HCT116 (cell line): ENCODE results near the gene SERGEF. TPM values are rescaled to one million over a fixed set of nuclear protein-coding genes. Genes with fewer than 3 reads are reported as not detected.

Experiments used
- ATAC-seq: fragments of 200-7000 bp; cut with Tn5 transposase; 2 replicates; pipeline ENCODE4 v1.9.1; 2020; ENCODE audit warnings: mild to moderate bottlenecking, moderate library complexity
- BruUV-seq: library from RNA; stranded (reverse); fragments of 400-500 nt; replicated peaks from 2 replicates; lab custom pipeline; 2021; lab: Mats Ljungman, UMichigan
- CTCF ChIA-PET: fragments of 300-600 bp; sonication (Branson Sonifier 250); formaldehyde crosslinking; loops from one replicate; lab custom pipeline; 2021; ENCODE audit warnings: antibody characterized with exemption; lab: Charles Lee
- POLR2A ChIA-PET: fragments of 300-600, 350-600 bp; sonication (Branson Sonifier 250); formaldehyde crosslinking; loops from one replicate; lab custom pipeline; 2021; ENCODE audit warnings: antibody characterized with exemption; lab: Charles Lee
- RAD21 ChIA-PET, 2 experiments: fragments of 300-600 bp; sonication (Branson Sonifier 250); formaldehyde crosslinking; loops; one replicate each; lab custom pipeline; 2023; ENCODE audit warnings: low total read pairs in 2 of 2; ENCODE audit not compliant: uncharacterized antibody in 2 of 2, unreplicated experiment in 2 of 2, low non-redundant PET in 1 of 2; lab: Charles Lee
- DNase-seq: peaks from one replicate; pipeline ENCODE4 v3.0.0-alpha.2; 2010; ENCODE audit warnings: low read depth, low spot score
- H2AFZ ChIP-seq: fragments of 200-600 bp; shearing (Covaris generic), sonication (generic); 2 replicates; pipeline ENCODE4 v1.6.1; 2017; ENCODE audit warnings: low read depth, mixed run types, mixed read lengths, antibody characterized with exemption, low read length; ENCODE audit not compliant: poor library complexity, severe bottlenecking
- H3K27ac ChIP-seq: 2 replicates; pipeline ENCODE4 v1.5.1; 2012; ENCODE audit warnings: low read depth, low read length
- H3K27me3 ChIP-seq: fragments of 200-600 bp; sonication (generic); 2 replicates; pipeline ENCODE4 v1.6.1; 2016; ENCODE audit warnings: mixed run types, low read length, mixed read lengths; ENCODE audit not compliant: insufficient read depth
- H3K36me3 ChIP-seq, 2 experiments: fragments of 200-500 bp in 1 of 2; fragments of 200-600 bp in 1 of 2; sonication (Bioruptor generic) in 1 of 2; sonication (generic) in 1 of 2; 2 replicates each; pipeline versions ENCODE4 v1.5.1 to v1.6.1; 2014 to 2016; ENCODE audit warnings: low read length in 2 of 2, inconsistent platforms in 1 of 2, mixed read lengths in 1 of 2, mixed run types in 1 of 2; ENCODE audit not compliant: insufficient read depth in 2 of 2, control insufficient read depth in 1 of 2
- H3K4me1 ChIP-seq, 2 experiments: fragments of 200-600 bp in 1 of 2; sonication (generic) in 1 of 2; 2 replicates each; pipeline versions ENCODE4 v1.5.1 to v1.6.1; 2012 to 2017; ENCODE audit warnings: low read length in 2 of 2, inconsistent platforms in 1 of 2, mild to moderate bottlenecking in 1 of 2, mixed read lengths in 1 of 2, mixed run types in 1 of 2, moderate library complexity in 1 of 2; ENCODE audit not compliant: insufficient read depth in 2 of 2, control insufficient read depth in 1 of 2
- H3K4me2 ChIP-seq: fragments of 200-600 bp; sonication (generic); 2 replicates; pipeline ENCODE4 v1.6.1; 2017; ENCODE audit warnings: mixed run types, low read length, mixed read lengths
- H3K4me3 ChIP-seq, 2 experiments: fragments of 200-600 bp in 1 of 2; sonication (generic) in 1 of 2; replicated peaks in 1 of 2; 2 replicates each; pipeline ENCODE4 v1.5.1; 2011 to 2016; ENCODE audit warnings: low read length in 2 of 2, control low read depth in 1 of 2, low read depth in 1 of 2, mild to moderate bottlenecking in 1 of 2, mixed read lengths in 1 of 2, mixed run types in 1 of 2
- H3K79me2 ChIP-seq: fragments of 200-600 bp; sonication (generic); 2 replicates; pipeline ENCODE4 v1.6.1; 2017; ENCODE audit warnings: mild to moderate bottlenecking, mixed run types, low read length, moderate library complexity, mixed read lengths; ENCODE audit not compliant: insufficient read depth
- H3K9ac ChIP-seq: fragments of 200-600 bp; sonication (generic); 2 replicates; pipeline ENCODE4 v1.6.1; 2016; ENCODE audit warnings: low read length, mixed read lengths
- H3K9me2 ChIP-seq: fragments of 200-600 bp; sonication (generic), shearing (Covaris generic); 2 replicates; pipeline ENCODE4 v1.6.1; 2017; ENCODE audit warnings: mixed run types, mild to moderate bottlenecking, moderate library complexity; ENCODE audit not compliant: insufficient read depth
- H3K9me3 ChIP-seq, 2 experiments: fragments of 200-500 bp in 1 of 2; fragments of 200-600 bp in 1 of 2; sonication (Bioruptor generic) in 1 of 2; sonication (generic) in 1 of 2; 2 replicates each; pipeline ENCODE4 v1.6.1; 2014 to 2017; ENCODE audit warnings: low read length in 2 of 2, mixed read lengths in 2 of 2, inconsistent platforms in 1 of 2, low read depth in 1 of 2, mild to moderate bottlenecking in 1 of 2, mixed run types in 1 of 2, moderate library complexity in 1 of 2; ENCODE audit not compliant: control insufficient read depth in 1 of 2, insufficient read depth in 1 of 2
- H4K20me1 ChIP-seq: fragments of 200-600 bp; sonication (generic), shearing (Covaris generic); 2 replicates; pipeline ENCODE4 v1.6.1; 2017; ENCODE audit warnings: mixed run types, mild to moderate bottlenecking, moderate library complexity; ENCODE audit not compliant: insufficient read depth
- CBX3 ChIP-seq: IDR thresholded peaks from 2 replicates; pipeline ENCODE4 v1.6.1; 2012; ENCODE audit warnings: low read depth
- CEBPB ChIP-seq: IDR thresholded peaks from 2 replicates; pipeline ENCODE4 v1.6.1; 2012; ENCODE audit warnings: low read depth
- EGR1 ChIP-seq: IDR thresholded peaks from 2 replicates; pipeline ENCODE4 v1.6.1; 2012; ENCODE audit warnings: low read depth
- ELF1 ChIP-seq: IDR thresholded peaks from 2 replicates; pipeline ENCODE4 v1.6.1; 2012; ENCODE audit warnings: low read depth, borderline replicate concordance
- EZH2phosphoT487 ChIP-seq: fragments of 200-600 bp; IDR thresholded peaks from 2 replicates; pipeline ENCODE4 v1.6.1; 2018; ENCODE audit warnings: antibody characterized with exemption, borderline replicate concordance
- FOSL1 ChIP-seq: IDR thresholded peaks from 2 replicates; pipeline ENCODE4 v1.6.1; 2012; ENCODE audit warnings: low read depth
- JUND ChIP-seq: IDR thresholded peaks from 2 replicates; pipeline ENCODE4 v1.6.1; 2012
- MAX ChIP-seq: IDR thresholded peaks from 2 replicates; pipeline ENCODE4 v1.6.1; 2012
- POLR2AphosphoS5 ChIP-seq: IDR thresholded peaks from 2 replicates; pipeline ENCODE4 v1.6.1; 2011; ENCODE audit warnings: mild to moderate bottlenecking, low read depth, low read length, moderate library complexity
- RAD21 ChIP-seq: IDR thresholded peaks from 2 replicates; pipeline ENCODE4 v1.6.1; 2012; ENCODE audit warnings: low read depth, mild to moderate bottlenecking
- REST ChIP-seq: IDR thresholded peaks from 2 replicates; pipeline ENCODE4 v1.6.1; 2012; ENCODE audit warnings: low read depth
- SP1 ChIP-seq: IDR thresholded peaks from 2 replicates; pipeline ENCODE4 v1.6.1; 2012; ENCODE audit warnings: low read depth
- SRF ChIP-seq: IDR thresholded peaks from 2 replicates; pipeline ENCODE4 v1.6.1; 2012; ENCODE audit warnings: low read depth
- TCF7L2 ChIP-seq: IDR thresholded peaks from 2 replicates; pipeline ENCODE4 v1.7.0; 2011; ENCODE audit warnings: borderline replicate concordance, inconsistent platforms; ENCODE audit not compliant: insufficient read depth, insufficient read length; ENCODE audit errors: extremely low read depth
- YY1 ChIP-seq: IDR thresholded peaks from 2 replicates; pipeline ENCODE4 v1.6.1; 2011; ENCODE audit warnings: low read length, low read depth, moderate library complexity, mild to moderate bottlenecking; ENCODE audit not compliant: insufficient replicate concordance; ENCODE audit errors: extremely low read depth
- ZFX ChIP-seq: fragments of 450-650 bp; IDR thresholded peaks from 2 replicates; pipeline ENCODE4 v1.6.1; 2017
- intact Hi-C: fragments of 100-400 bp; cut with micrococcal nuclease; formaldehyde crosslinking; loops from 2 replicates; pipeline ENCODE4 v1.10.0; 2022
- total RNA-seq: library from RNA; stranded (reverse); gene quantifications from one replicate; pipeline ENCODE4 v1.2.1, GENCODE V29; 2021; ENCODE audit not compliant: unreplicated experiment
- TF ChIP-seq, protein P1 (sequence below): IDR thresholded peaks from 2 replicates; pipeline ENCODE4 v1.6.1; 2012

SERGEF gene
- total RNA-seq, 1 experiment from 2014 or later = 32.8 TPM

DNA sequence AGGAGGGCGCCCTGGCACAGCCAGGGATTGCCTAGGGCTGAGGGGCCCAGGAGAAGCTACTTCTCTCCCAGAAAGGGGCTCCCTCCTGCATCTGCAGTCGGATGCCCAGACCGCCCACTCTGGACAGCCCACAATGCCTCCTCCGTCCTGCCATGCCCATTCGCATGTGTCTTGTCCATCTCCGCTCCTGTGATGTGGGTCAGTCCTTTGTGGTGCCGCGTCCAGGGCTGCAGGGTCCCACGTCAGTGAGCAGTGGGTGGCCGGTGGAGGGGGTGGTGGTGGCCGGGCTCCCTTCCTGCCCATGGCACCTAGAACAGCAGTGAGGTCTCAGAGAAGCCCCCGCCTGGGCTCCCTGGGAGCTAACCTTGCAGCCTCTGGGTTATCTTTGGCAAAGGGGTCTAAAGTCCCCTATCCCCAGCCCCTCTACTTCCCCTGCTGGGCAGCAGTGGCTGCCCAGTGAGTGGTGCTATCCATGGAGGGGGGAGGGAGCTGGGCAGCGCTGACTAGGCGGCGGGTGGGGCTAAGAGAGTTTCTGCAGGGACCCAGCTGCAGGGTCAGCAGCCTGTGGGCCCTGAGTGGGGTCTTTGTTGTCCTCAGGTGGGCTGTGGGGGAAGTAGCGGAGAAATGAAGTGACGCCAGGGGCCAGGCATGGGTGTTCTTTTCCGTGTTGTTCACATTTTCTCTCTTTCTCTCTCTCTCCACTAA is 237.2 kb downstream of the SERGEF start:
- DNase-seq (no peak), ATAC-seq (no peak)
- POLR2A ChIA-PET = no interaction called here
- CTCF ChIA-PET = no interaction called here
- Histone ChIP-seq H3K4me1 (no peaks in the 10 kb centered on the region), H3K79me2 (no peaks in the 10 kb centered on the region), H3K36me3 (no peaks in the 10 kb centered on the region), H3K4me3 (no peak overlapping the region), H3K27me3 (no peaks in the 10 kb centered on the region), H2AFZ (no peak overlapping the region), H3K4me2 (no peak overlapping the region), H3K9ac (no peak overlapping the region), H3K9me3 (no peaks in the 10 kb centered on the region), H4K20me1 (no peaks in the 10 kb centered on the region), H3K9me2 (no peaks in the 10 kb centered on the region), H3K27ac (no peak overlapping the region)
- RAD21 ChIA-PET = no interaction called here
- no TSS peak for BruUV-seq
- intact Hi-C loops = no loop called here
- TF ChIP-seq ZFX (no peak), CBX3 (no peak), RAD21 (no peak), MAX (no peak), FOSL1 (no peak), CEBPB (no peak), EGR1 (no peak), JUND (no peak), REST (no peak), SRF (no peak), YY1 (no peak), TCF7L2 (no peak), SP1 (no peak), ELF1 (no peak), EZH2phosphoT487 (no peak), POLR2AphosphoS5 (no peak)
- TF ChIP-seq, protein P1, sequence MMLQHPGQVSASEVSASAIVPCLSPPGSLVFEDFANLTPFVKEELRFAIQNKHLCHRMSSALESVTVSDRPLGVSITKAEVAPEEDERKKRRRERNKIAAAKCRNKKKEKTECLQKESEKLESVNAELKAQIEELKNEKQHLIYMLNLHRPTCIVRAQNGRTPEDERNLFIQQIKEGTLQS = no peak
